ENCODE data around the gene GFER.
"Not testable (repeated sequence)": the region's sequence is repeated elsewhere in the genome, so short reads cannot be mapped to it uniquely, and the experiment has no call there.

Gene GFER

GRCh38 chr16:1983544-1984346 lies at the start of gene GFER:
Gene GFER, plus strand, starts transcription at chr16:1984193. Its CDS starts 26 bp downstream, at chr16:1984219.
- DNase-seq (ENCODE audit: low spot score) = peak; percentile 93

GRCh38 chr16:1936945-1937479 lies 47.0 kb upstream of the GFER start:
- DNase-seq (ENCODE audit: low spot score) = no peak

GRCh38 chr16:1938316-1938715 lies 45.7 kb upstream of the GFER start:
- no peak for DNase-seq (ENCODE audit: low spot score)

- no peak for DNase-seq (ENCODE audit: low spot score)
Observed at GRCh38 chr16:1938910-1939309, 45.1 kb upstream of the GFER start.

GRCh38 chr16:1939833-1940232 lies 44.2 kb upstream of the GFER start:
- DNase-seq (ENCODE audit: low spot score) = not testable (repeated sequence)

- DNase-seq (ENCODE audit: low spot score) = no peak
Observed at GRCh38 chr16:1940273-1941161, 43.5 kb upstream of the GFER start.

- DNase-seq (ENCODE audit: low spot score) = no peak
Observed at GRCh38 chr16:1941162-1942046, 42.6 kb upstream of the GFER start.

GRCh38 chr16:1942047-1942809 lies 41.8 kb upstream of the GFER start:
- DNase-seq (ENCODE audit: low spot score) = no peak

GRCh38 chr16:1942810-1943726 lies 40.9 kb upstream of the GFER start, which contains the start of gene MSRB1:
Gene MSRB1, minus strand, starts transcription at chr16:1943199. Its CDS starts 43 bp downstream, at chr16:1943156.
- peak; percentile 98 for DNase-seq (ENCODE audit: low spot score)

- no peak for DNase-seq (ENCODE audit: low spot score)
Observed at GRCh38 chr16:1944612-1945199, 39.3 kb upstream of the GFER start.

GRCh38 chr16:1945559-1946391 lies 38.2 kb upstream of the GFER start:
- no peak for DNase-seq (ENCODE audit: low spot score)

GRCh38 chr16:1946495-1947368 lies 37.3 kb upstream of the GFER start:
- no peak for DNase-seq (ENCODE audit: low spot score)

GRCh38 chr16:1947369-1947670 lies 36.7 kb upstream of the GFER start:
- no peak for DNase-seq (ENCODE audit: low spot score)

- DNase-seq (ENCODE audit: low spot score) = no peak
Observed at GRCh38 chr16:1949507-1949906, 34.5 kb upstream of the GFER start.

GRCh38 chr16:1950047-1950446 lies 33.9 kb upstream of the GFER start:
- DNase-seq (ENCODE audit: low spot score) = no peak

GRCh38 chr16:1950559-1950958 lies 33.4 kb upstream of the GFER start:
- no peak for DNase-seq (ENCODE audit: low spot score)

- no peak for DNase-seq (ENCODE audit: low spot score)
Observed at GRCh38 chr16:1953734-1954133, 30.3 kb upstream of the GFER start.
